Forelimb muscle (tissue), 1 donor: ENCODE results near the gene NPAS3. TPM values are rescaled to one million over a fixed set of nuclear protein-coding genes. Genes with fewer than 3 reads are reported as not detected.

Source experiments
- DNase-seq: peaks from one replicate; pipeline ENCODE4 v3.0.0-alpha.2; 2013; ENCODE audit warnings: low read depth
- polyA plus RNA-seq: library from polyadenylated mRNA; unstranded; fragments of 120-200 nt; gene quantifications from one replicate; pipeline ENCODE4 v1.2.1, GENCODE V29; 2013; ENCODE audit not compliant: insufficient read length

Gene NPAS3
- polyA plus RNA-seq, 1 donor, result 4.0 TPM

GRCh38 chr14:33249233-33249820 is 310.6 kb downstream of the NPAS3 start:
- DNase-seq, result no peak

- DNase-seq, result no peak
Observed at GRCh38 chr14:33250963-33251362, 312.3 kb downstream of the NPAS3 start.

DNA sequence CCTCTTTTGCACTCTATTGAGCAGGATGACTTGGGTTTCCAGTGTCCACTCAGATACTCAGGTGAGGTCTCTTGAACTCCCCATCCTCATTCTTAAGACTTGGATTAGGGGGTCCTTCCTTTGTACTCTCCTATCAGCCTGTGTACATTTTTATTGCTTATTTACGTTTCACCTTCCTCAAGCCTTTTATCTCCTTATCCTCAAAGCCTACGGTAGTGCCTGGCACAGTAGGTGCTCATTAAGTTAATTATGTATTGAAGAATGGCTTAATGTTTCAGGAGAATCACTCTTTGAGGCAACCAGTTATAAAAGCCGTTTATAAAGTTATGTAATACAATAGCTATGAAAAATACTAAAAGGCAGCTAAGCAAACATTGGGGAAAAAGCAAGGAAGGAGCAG is 315.7 kb downstream of the NPAS3 start:
- DNase-seq, result no peak

- peak; percentile 87 for DNase-seq
Observed at GRCh38 chr14:33254861-33255395, 316.2 kb downstream of the NPAS3 start.

DNA sequence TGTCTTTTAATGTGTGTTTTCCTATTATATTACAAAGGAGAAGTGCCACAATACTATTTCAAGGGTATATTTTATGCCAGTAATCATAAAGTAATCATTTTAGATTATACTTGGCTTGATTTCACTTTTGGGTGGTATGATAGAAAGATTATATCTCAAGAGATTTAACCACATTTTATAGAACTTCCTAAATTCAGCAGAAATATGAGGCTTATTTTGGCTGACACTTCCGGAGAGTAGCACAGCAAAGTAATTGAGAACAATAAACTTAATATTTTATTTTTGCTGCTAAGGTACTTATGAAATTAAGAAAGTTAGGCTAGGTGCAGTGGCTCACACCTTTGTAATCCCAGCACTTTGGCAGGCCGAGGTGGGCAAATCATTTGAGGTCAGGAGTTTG is 319.1 kb downstream of the NPAS3 start:
- no peak for DNase-seq

GRCh38 chr14:33259764-33260163 is 321.1 kb downstream of the NPAS3 start:
- DNase-seq, result no peak

GRCh38 chr14:33271216-33271615 is 332.5 kb downstream of the NPAS3 start:
- DNase-seq, result no peak

GRCh38 chr14:33271891-33272290 is 333.2 kb downstream of the NPAS3 start:
- DNase-seq, result no peak

DNA sequence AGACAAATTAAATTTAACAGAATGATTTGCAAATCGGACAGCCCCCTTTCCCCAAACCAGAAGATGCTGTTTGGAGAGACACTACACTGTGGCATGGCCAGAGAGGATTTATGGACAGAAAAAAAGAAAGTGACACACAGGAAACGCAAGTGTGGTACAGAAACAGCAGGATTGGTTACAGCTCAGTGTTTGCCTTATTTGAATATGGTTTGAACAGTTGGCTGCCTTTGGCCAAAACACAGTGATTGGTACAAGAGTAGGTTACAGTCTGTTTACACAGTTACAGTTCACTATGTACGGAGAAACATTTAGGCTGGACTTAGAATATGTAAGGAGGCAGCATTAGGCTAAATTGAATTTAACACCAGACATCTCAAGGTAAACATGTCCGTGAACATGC is 335.3 kb downstream of the NPAS3 start:
- DNase-seq, result no peak

GRCh38 chr14:33275879-33276278 is 337.2 kb downstream of the NPAS3 start:
- DNase-seq, result no peak

- no peak for DNase-seq
Observed at GRCh38 chr14:33279865-33280264, 341.2 kb downstream of the NPAS3 start.

DNA sequence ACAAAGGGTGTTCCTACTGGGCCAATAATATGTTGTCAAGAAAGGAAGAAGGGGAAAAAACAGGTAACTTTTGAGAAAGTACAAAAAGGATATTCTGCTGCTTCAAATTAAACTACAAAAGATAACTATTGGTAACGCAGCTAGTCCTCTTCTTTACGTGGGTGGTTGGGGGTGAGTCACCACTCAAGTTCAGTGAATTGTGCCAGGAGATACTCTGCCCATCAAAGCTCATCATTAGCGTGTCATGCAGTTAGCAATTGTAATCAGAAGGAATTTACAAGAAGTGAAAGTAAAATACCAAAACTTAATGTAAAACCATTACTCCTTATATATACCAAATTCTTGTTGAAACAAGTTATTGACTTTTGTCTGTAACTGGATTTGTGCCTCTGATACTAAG is 342.0 kb downstream of the NPAS3 start:
- no peak for DNase-seq

- DNase-seq, result no peak
Observed at GRCh38 chr14:33282331-33283230, 343.9 kb downstream of the NPAS3 start.

DNA sequence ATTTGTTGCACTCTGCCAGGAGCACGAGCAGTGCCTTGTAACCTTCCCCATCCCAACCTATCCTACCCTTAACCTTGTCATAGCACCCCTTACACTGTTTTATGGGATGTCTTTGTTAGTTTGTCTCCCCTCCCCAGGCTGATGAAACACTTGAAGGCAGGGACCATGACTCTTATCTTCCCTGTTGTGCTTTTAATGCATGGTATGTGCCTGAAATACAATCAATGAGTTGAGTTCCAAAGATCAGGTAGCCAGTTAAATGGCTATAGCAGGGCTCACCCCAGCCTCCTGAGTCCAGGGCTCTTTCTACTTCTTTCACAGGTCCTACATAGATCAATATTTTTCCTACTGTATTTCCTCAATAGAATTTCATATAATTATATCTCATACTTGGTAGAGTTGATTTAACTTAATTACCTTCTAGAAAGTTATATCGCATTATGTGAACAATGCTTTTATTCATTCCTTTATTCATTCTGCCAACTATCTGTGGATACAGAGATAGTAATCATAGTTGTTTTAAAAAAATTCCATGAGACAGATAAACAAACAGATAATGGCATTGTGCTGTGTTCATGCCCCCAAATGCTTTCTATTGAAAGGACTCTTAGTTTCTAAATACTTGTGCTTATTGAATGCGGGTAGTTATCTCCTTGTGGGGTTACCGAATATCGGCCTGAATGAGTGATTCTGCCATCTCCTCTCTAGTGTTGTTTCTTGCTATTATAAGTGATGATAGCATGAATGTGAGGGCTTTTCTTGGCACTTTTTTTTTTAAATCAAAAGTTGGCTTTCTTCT is 347.4 kb downstream of the NPAS3 start:
- no peak for DNase-seq

GRCh38 chr14:33287189-33287588 is 348.5 kb downstream of the NPAS3 start:
- DNase-seq, result no peak

DNA sequence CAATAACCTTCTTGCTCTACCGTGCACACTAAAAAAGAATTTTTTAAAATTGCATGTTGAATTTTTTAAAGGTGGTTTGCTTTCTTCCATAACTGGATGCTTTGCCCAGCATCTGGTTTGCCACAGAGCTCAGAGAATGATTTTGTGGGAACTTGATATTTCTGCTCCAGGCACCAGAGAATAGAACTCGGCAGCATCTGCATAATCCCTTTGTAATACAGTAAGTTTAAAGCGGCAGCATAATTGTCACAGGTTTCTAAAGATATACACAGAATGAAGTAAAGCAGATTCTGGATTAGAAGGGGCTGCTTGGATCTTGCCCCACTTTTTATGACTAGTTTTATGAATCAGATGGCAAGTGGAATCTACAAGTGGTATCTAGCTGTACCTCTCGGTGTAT is 352.0 kb downstream of the NPAS3 start:
- no peak for DNase-seq

- no peak for DNase-seq
Observed at GRCh38 chr14:33291529-33292104, 352.9 kb downstream of the NPAS3 start.

DNA sequence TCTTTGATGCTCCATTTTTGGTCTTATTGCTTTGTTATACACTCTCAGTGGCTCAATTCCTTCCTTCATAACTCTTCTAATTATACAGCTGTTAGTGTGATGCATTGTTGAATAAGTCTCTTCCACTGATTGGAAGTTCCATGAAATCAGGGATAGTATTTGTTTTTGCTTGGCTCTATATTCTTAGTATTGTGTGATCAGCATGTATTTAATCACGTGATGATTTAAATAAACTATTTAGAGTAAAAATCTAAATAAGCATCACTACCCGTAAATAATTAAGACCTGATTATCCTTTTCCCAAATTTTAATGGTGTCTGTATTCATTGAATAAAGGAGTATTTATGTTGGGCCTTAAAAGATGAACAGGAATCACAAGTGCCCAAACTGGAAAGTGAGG is 355.7 kb downstream of the NPAS3 start:
- no peak for DNase-seq

- no peak for DNase-seq
Observed at GRCh38 chr14:33297565-33297964, 358.9 kb downstream of the NPAS3 start.

GRCh38 chr14:33307691-33308251 is 369.1 kb downstream of the NPAS3 start:
- peak; percentile 22 for DNase-seq

DNA sequence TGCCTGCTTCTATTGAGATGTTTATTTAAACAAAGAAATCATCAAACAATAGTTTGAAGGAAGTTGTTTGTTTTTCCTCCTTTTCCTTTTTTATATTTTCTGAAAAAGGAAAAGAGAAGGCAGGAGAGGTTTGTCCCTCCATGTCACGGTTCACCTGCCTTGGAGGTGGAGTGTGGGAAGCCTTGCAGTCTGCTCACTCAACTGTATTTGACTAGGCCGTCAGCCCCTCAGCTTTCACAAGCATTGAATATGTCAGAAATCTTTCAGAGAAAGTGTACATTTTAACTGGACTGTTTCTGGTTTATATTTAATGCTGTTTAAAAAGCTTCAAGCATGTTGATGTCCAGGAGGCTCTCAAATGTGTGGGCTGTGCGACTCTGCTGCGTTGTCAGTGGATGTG is 370.4 kb downstream of the NPAS3 start:
- DNase-seq, result no peak

- DNase-seq, result no peak
Observed at GRCh38 chr14:33315217-33315616, 376.5 kb downstream of the NPAS3 start.
